Esophagus squamous epithelium (tissue), 4 donors: Measurements from ENCODE around the gene CFAP299.

ENCODE experiments used
- POLR2A ChIP-seq, 4 donors: fragments of 450-650 bp; IDR thresholded peaks; one replicate each; pipeline ENCODE4 v1.6.1; 2017; ENCODE audit warnings: antibody characterized with exemption in 4 of 4, mild to moderate bottlenecking in 4 of 4, moderate library complexity in 3 of 4
- TF ChIP-seq, protein P1 (sequence below), 6 experiments: fragments of 450-650 bp in 4 of 6; fragments of 200-600 bp in 2 of 6; sonication (generic) in 2 of 6; IDR thresholded peaks; one replicate each; pipeline ENCODE4 v1.5.1; 2016 to 2019; ENCODE audit warnings: antibody characterized with exemption in 6 of 6, mild to moderate bottlenecking in 4 of 6, moderate library complexity in 4 of 6

- TF ChIP-seq, protein P1, sequence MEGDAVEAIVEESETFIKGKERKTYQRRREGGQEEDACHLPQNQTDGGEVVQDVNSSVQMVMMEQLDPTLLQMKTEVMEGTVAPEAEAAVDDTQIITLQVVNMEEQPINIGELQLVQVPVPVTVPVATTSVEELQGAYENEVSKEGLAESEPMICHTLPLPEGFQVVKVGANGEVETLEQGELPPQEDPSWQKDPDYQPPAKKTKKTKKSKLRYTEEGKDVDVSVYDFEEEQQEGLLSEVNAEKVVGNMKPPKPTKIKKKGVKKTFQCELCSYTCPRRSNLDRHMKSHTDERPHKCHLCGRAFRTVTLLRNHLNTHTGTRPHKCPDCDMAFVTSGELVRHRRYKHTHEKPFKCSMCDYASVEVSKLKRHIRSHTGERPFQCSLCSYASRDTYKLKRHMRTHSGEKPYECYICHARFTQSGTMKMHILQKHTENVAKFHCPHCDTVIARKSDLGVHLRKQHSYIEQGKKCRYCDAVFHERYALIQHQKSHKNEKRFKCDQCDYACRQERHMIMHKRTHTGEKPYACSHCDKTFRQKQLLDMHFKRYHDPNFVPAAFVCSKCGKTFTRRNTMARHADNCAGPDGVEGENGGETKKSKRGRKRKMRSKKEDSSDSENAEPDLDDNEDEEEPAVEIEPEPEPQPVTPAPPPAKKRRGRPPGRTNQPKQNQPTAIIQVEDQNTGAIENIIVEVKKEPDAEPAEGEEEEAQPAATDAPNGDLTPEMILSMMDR (IDR thresholded peaks at IDR 0.05), result no peak
- no peak for TF ChIP-seq POLR2A (IDR thresholded peaks at IDR 0.05)
Observed at GRCh38 chr4:80452055-80452454, 116.5 kb downstream of the CFAP299 start.
